K562 (cell line): ENCODE results near the gene MAP3K6. TPM values are rescaled to one million over a fixed set of nuclear protein-coding genes. Genes with fewer than 3 reads are reported as not detected.

Experiments used
- CXXC5 ChIP-seq: fragments of 250-450 bp; sonication (Bioruptor Pico); IDR thresholded peaks from 2 replicates; pipeline ENCODE4 v1.8.0; 2022; ENCODE audit warnings: inconsistent platforms, mild to moderate bottlenecking, moderate library complexity
- FUS ChIP-seq: fragments of 200-400 bp; formaldehyde crosslinking; optimal IDR thresholded peaks from 2 replicates; pipeline ENCODE3; 2017; ENCODE audit warnings: low read depth, low read length
- HDGF ChIP-seq: fragments of 450-650 bp; IDR thresholded peaks from 2 replicates; pipeline ENCODE4 v1.6.1; 2016
- MLX ChIP-seq, 2 experiments: fragments of 450-650 bp in 1 of 2; sonication (generic) in 1 of 2; formaldehyde crosslinking; conservative IDR thresholded peaks; 2 replicates each; pipeline versions ENCODE4 v1.4.0 to v1.8.1; 2020 to 2022; ENCODE audit warnings: mild to moderate bottlenecking in 1 of 2, missing genetic modification reagents in 1 of 2
- NR3C1 ChIP-seq: sonication (generic); formaldehyde crosslinking; IDR thresholded peaks from 2 replicates; pipeline ENCODE4 v1.8.1; 2022; ENCODE audit warnings: missing genetic modification reagents
- ZMIZ1 ChIP-seq, 2 experiments: fragments of 150-350 bp in 1 of 2; IDR thresholded peaks; 2 replicates each; pipeline ENCODE4 v1.6.1; 2012 to 2016; ENCODE audit warnings: low read depth in 2 of 2, low read length in 2 of 2, mild to moderate bottlenecking in 1 of 2, moderate library complexity in 1 of 2
- polyA plus RNA-seq, 8 experiments: library from polyadenylated mRNA; depleted of rRNA in 4 of 8; stranded (reverse) in 5 of 8; unstranded in 3 of 8; fragments of >200 nt; fragmentation: Nextera tagmentation in 2 of 8; fragmentation: Illumina TruSeq in 1 of 8; extraction: Ambion mirVana in 2 of 8; extraction: Trizol in 1 of 8; gene quantifications; 2 replicates each; pipeline versions ENCODE4 v1.2.1 to v1.2.3, GENCODE V29; 2011 to 2014; ENCODE audit warnings: inconsistent platforms in 1 of 8, missing spikeins in 1 of 8
- total RNA-seq, 7 experiments: library from RNA; depleted of rRNA in 6 of 7; stranded (reverse); fragments of >200 nt in 6 of 7; fragmentation: Illumina TruSeq in 2 of 7; extraction: Trizol in 2 of 7; gene quantifications; 2 replicates each; pipeline versions ENCODE4 v1.2.1 to v1.2.3, GENCODE V29; 2011 to 2021; ENCODE audit warnings: low replicate concordance in 1 of 7
- TF ChIP-seq, protein P1 (sequence below), 2 experiments: fragments of 450-650 bp in 1 of 2; sonication (generic) in 1 of 2; formaldehyde crosslinking in 1 of 2; IDR thresholded peaks; 2 replicates each; pipeline versions ENCODE4 v1.7.1 to v1.9.0; 2016 to 2022; ENCODE audit warnings: inconsistent platforms in 1 of 2, mild to moderate bottlenecking in 1 of 2, missing genetic modification reagents in 1 of 2
- TF ChIP-seq, protein P2 (sequence below): sonication (generic); formaldehyde crosslinking; IDR thresholded peaks from 2 replicates; pipeline ENCODE4 v1.8.1; 2022; ENCODE audit warnings: missing genetic modification reagents

The MAP3K6 gene
- total and polyA plus RNA-seq, 9 of the 15 experiments (the other 6 are each of a cell fraction or from before 2014, with no cell fraction given), result 0.99 to 21.9 (median 7.0) TPM

GRCh38 chr1:27332536-27333281 lies 34.1 kb downstream of the MAP3K6 start (continued):
- TF ChIP-seq ZMIZ1 (IDR thresholded peaks at IDR 0.05; ENCODE audit: low read depth in 2 of 2, low read length in 2 of 2), result peak in 1 of 2 experiments; percentile 33; a peak in 1 of 4 replicates
- TF ChIP-seq, protein P1, sequence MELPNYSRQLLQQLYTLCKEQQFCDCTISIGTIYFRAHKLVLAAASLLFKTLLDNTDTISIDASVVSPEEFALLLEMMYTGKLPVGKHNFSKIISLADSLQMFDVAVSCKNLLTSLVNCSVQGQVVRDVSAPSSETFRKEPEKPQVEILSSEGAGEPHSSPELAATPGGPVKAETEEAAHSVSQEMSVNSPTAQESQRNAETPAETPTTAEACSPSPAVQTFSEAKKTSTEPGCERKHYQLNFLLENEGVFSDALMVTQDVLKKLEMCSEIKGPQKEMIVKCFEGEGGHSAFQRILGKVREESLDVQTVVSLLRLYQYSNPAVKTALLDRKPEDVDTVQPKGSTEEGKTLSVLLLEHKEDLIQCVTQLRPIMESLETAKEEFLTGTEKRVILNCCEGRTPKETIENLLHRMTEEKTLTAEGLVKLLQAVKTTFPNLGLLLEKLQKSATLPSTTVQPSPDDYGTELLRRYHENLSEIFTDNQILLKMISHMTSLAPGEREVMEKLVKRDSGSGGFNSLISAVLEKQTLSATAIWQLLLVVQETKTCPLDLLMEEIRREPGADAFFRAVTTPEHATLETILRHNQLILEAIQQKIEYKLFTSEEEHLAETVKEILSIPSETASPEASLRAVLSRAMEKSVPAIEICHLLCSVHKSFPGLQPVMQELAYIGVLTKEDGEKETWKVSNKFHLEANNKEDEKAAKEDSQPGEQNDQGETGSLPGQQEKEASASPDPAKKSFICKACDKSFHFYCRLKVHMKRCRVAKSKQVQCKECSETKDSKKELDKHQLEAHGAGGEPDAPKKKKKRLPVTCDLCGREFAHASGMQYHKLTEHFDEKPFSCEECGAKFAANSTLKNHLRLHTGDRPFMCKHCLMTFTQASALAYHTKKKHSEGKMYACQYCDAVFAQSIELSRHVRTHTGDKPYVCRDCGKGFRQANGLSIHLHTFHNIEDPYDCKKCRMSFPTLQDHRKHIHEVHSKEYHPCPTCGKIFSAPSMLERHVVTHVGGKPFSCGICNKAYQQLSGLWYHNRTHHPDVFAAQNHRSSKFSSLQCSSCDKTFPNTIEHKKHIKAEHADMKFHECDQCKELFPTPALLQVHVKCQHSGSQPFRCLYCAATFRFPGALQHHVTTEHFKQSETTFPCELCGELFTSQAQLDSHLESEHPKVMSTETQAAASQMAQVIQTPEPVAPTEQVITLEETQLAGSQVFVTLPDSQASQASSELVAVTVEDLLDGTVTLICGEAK (IDR thresholded peaks at IDR 0.05), result no peak
- TF ChIP-seq, protein P1 (CRISPR knock-in tag; IDR thresholded peaks at IDR 0.05), result no peak
- no peak for TF ChIP-seq MLX (CRISPR knock-in tag; conservative IDR thresholded peaks at IDR 0.05)
- no peak for TF ChIP-seq FUS
- TF ChIP-seq NR3C1 (CRISPR knock-in tag), result no peak
- no peak for TF ChIP-seq CXXC5
- peak; percentile 83; the same call in 1 of the 2 replicates for TF ChIP-seq HDGF
- TF ChIP-seq, protein P2, sequence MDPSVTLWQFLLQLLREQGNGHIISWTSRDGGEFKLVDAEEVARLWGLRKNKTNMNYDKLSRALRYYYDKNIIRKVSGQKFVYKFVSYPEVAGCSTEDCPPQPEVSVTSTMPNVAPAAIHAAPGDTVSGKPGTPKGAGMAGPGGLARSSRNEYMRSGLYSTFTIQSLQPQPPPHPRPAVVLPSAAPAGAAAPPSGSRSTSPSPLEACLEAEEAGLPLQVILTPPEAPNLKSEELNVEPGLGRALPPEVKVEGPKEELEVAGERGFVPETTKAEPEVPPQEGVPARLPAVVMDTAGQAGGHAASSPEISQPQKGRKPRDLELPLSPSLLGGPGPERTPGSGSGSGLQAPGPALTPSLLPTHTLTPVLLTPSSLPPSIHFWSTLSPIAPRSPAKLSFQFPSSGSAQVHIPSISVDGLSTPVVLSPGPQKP (CRISPR knock-in tag), result no peak
